ENCODE results near the gene KLF9. TPM values are rescaled to one million over a fixed set of nuclear protein-coding genes. Genes with fewer than 3 reads are reported as not detected.

KLF9 gene
- total and polyA plus RNA-seq, 4 donors: 2.2 to 77.0 (median 16.7) TPM

- no peak overlapping the region for H3K9ac ChIP-seq (ENCODE audit: low read depth in 1 of 2, low read length in 2 of 2)
- H3K4me1 ChIP-seq (ENCODE audit: control insufficient read depth in 4 of 4, insufficient read depth in 4 of 4, low read length in 3 of 4): no peaks in the 10 kb centered on the region
- H3K36me3 ChIP-seq (ENCODE audit: control insufficient read depth in 4 of 4, insufficient read depth in 3 of 4, low read depth in 1 of 4, low read length in 3 of 4): no peaks in the 10 kb centered on the region
- H3K4me3 ChIP-seq (ENCODE audit: low read depth in 1 of 3, low read length in 3 of 3): no peak overlapping the region
- H3K9me3 ChIP-seq (ENCODE audit: control insufficient read depth in 4 of 4, low read length in 3 of 4): no peaks in the 10 kb centered on the region
- DNase-seq (ENCODE audit: low spot score): no peak
- H3K27ac ChIP-seq (ENCODE audit: low read depth in 1 of 2, low read length in 2 of 2): no peak overlapping the region
- no peaks in the 10 kb centered on the region for H3K27me3 ChIP-seq (ENCODE audit: control insufficient read depth in 4 of 4, insufficient read depth in 4 of 4, low read length in 3 of 4)
- TF ChIP-seq NR2F2 (IDR thresholded peaks at IDR 0.05) (no peak), REST (IDR thresholded peaks at IDR 0.05) (no peak), FOXA2 (IDR thresholded peaks at IDR 0.05) (no peak), EGR1 (IDR thresholded peaks at IDR 0.05; ENCODE audit: low read depth in 2 of 2) (no peak), SP1 (IDR thresholded peaks at IDR 0.05) (no peak), MAX (IDR thresholded peaks at IDR 0.05) (no peak), ATF3 (IDR thresholded peaks at IDR 0.05) (no peak)
- WGBS: 91% methylated on average over 1 of the region's 1 CpG
Measured at GRCh38 chr9:70442328-70442848, 27.9 kb upstream of the KLF9 start.

GRCh38 chr9:70441622-70442021 lies 27.2 kb upstream of the KLF9 start:
- no peak for DNase-seq (ENCODE audit: low spot score)
- no peaks in the 10 kb centered on the region for H3K4me1 ChIP-seq (ENCODE audit: control insufficient read depth in 4 of 4, insufficient read depth in 4 of 4, low read length in 3 of 4)
- H3K4me3 ChIP-seq (ENCODE audit: low read depth in 1 of 3, low read length in 3 of 3): no peak overlapping the region
- no peaks in the 10 kb centered on the region for H3K36me3 ChIP-seq (ENCODE audit: control insufficient read depth in 4 of 4, insufficient read depth in 3 of 4, low read depth in 1 of 4, low read length in 3 of 4)
- H3K9ac ChIP-seq (ENCODE audit: low read depth in 1 of 2, low read length in 2 of 2): no peak overlapping the region
- H3K27ac ChIP-seq (ENCODE audit: low read depth in 1 of 2, low read length in 2 of 2): no peak overlapping the region
- no peaks in the 10 kb centered on the region for H3K9me3 ChIP-seq (ENCODE audit: control insufficient read depth in 4 of 4, low read length in 3 of 4)
- TF ChIP-seq EGR1 (IDR thresholded peaks at IDR 0.05; ENCODE audit: low read depth in 2 of 2): no peak
- TF ChIP-seq RAD21 (IDR thresholded peaks at IDR 0.05): no peak
- TF ChIP-seq RXRA (IDR thresholded peaks at IDR 0.05): no peak
- TF ChIP-seq ZBTB33 (IDR thresholded peaks at IDR 0.05): no peak
- no peak for TF ChIP-seq NR2F2 (IDR thresholded peaks at IDR 0.05)
- TF ChIP-seq GABPA (IDR thresholded peaks at IDR 0.05 in 1 of 2, conservative IDR thresholded peaks at IDR 0.05 in 1 of 2): no peak
- TF ChIP-seq CTCF (IDR thresholded peaks at IDR 0.05; ENCODE audit: low read depth, low read length, missing input control): no peak
- TF ChIP-seq JUND (IDR thresholded peaks at IDR 0.05): no peak
- no peak for TF ChIP-seq REST (IDR thresholded peaks at IDR 0.05)
- TF ChIP-seq ATF3 (IDR thresholded peaks at IDR 0.05): no peak
- no peaks in the 10 kb centered on the region for H3K27me3 ChIP-seq (ENCODE audit: control insufficient read depth in 4 of 4, insufficient read depth in 4 of 4, low read length in 3 of 4)

Measured in liver (tissue), 9 donors.